HepG2 (cell line): Measurements from ENCODE around the gene CTDSP1. TPM values are rescaled to one million over a fixed set of nuclear protein-coding genes. Genes with fewer than 3 reads are reported as not detected.

Experiments
- BCL3 ChIP-seq: sonication (generic); formaldehyde crosslinking; IDR thresholded peaks from 2 replicates; pipeline ENCODE4 v1.5.1; 2020; ENCODE audit warnings: mild to moderate bottlenecking, missing genetic modification reagents, moderate library complexity
- BHLHE40 ChIP-seq: IDR thresholded peaks from 2 replicates; pipeline ENCODE4 v1.6.1; 2011; ENCODE audit warnings: low read length, improper control_type of control experiment
- CCAR2 ChIP-seq: fragments of 200-400 bp; formaldehyde crosslinking; optimal IDR thresholded peaks from 2 replicates; pipeline ENCODE3; 2018; ENCODE audit warnings: low read depth, mild to moderate bottlenecking, low read length, moderate library complexity
- CEBPZ ChIP-seq: IDR thresholded peaks from 2 replicates; pipeline ENCODE4 v1.6.1; 2012; ENCODE audit warnings: low read length, improper control_type of control experiment
- MBD4 ChIP-seq: IDR thresholded peaks from 2 replicates; pipeline ENCODE4 v1.6.1; 2012; ENCODE audit warnings: low read length, inconsistent platforms, borderline replicate concordance
- MTERF4 ChIP-seq: sonication (generic); formaldehyde crosslinking; IDR thresholded peaks from 2 replicates; pipeline ENCODE4 v1.8.0; 2023; ENCODE audit warnings: mild to moderate bottlenecking, missing genetic modification reagents
- NKX3-1 ChIP-seq: sonication (generic); formaldehyde crosslinking; IDR thresholded peaks from 2 replicates; pipeline ENCODE4 v1.5.0; 2020; ENCODE audit warnings: missing genetic modification reagents
- NR1H2 ChIP-seq: sonication (generic); formaldehyde crosslinking; IDR thresholded peaks from 2 replicates; pipeline ENCODE4 v1.8.1; 2022; ENCODE audit warnings: low read depth, missing genetic modification reagents, borderline replicate concordance
- PRMT3 ChIP-seq: sonication (generic); formaldehyde crosslinking; IDR thresholded peaks from 2 replicates; pipeline ENCODE4 v1.8.1; 2022; ENCODE audit warnings: low read depth, mild to moderate bottlenecking, moderate library complexity, missing genetic modification reagents, borderline replicate concordance
- RBM39 ChIP-seq: fragments of 200-400 bp; formaldehyde crosslinking; IDR thresholded peaks from one replicate; pipeline ENCODE4 v1.6.1; 2018; ENCODE audit warnings: antibody characterized with exemption, mild to moderate bottlenecking, low read depth, low read length; ENCODE audit not compliant: poor library complexity, severe bottlenecking
- STAT6 ChIP-seq: sonication (generic); formaldehyde crosslinking; IDR thresholded peaks from 2 replicates; pipeline ENCODE4 v1.4.0; 2020; ENCODE audit warnings: missing genetic modification reagents, mild to moderate bottlenecking, borderline replicate concordance
- TOE1 ChIP-seq: sonication (generic); formaldehyde crosslinking; IDR thresholded peaks from 2 replicates; pipeline ENCODE4 v1.4.0; 2020; ENCODE audit warnings: mild to moderate bottlenecking, missing genetic modification reagents
- ZBTB43 ChIP-seq: sonication (generic); formaldehyde crosslinking; conservative IDR thresholded peaks from 2 replicates; pipeline ENCODE4 v1.4.0; 2020; ENCODE audit warnings: missing genetic modification reagents
- ZNF772 ChIP-seq: sonication (generic); formaldehyde crosslinking; IDR thresholded peaks from 2 replicates; pipeline ENCODE4 v1.5.0; 2020; ENCODE audit warnings: mild to moderate bottlenecking, missing genetic modification reagents
- ZNF790 ChIP-seq: sonication (generic); formaldehyde crosslinking; IDR thresholded peaks from 2 replicates; pipeline ENCODE4 v1.8.0; 2022; ENCODE audit warnings: missing genetic modification reagents, mild to moderate bottlenecking, borderline replicate concordance
- ZNF883 ChIP-seq: sonication (generic); formaldehyde crosslinking; IDR thresholded peaks from 2 replicates; pipeline ENCODE4 v1.5.1; 2020; ENCODE audit warnings: mild to moderate bottlenecking, missing genetic modification reagents; ENCODE audit errors: not compliant biosample characterization
- polyA plus RNA-seq, 8 experiments: library from polyadenylated mRNA; depleted of rRNA in 3 of 8; stranded (reverse) in 7 of 8; unstranded in 1 of 8; fragments of >200 nt; fragmentation: Illumina TruSeq in 4 of 8; extraction: Trizol in 4 of 8; gene quantifications; 2 replicates each; pipeline versions ENCODE4 v1.2.1 to v1.2.3, GENCODE V29; 2011 to 2016; ENCODE audit warnings: low read depth in 4 of 8, missing spikeins in 1 of 8, mixed read lengths in 1 of 8; ENCODE audit not compliant: insufficient read depth in 1 of 8
- total RNA-seq, 5 experiments: library from RNA; depleted of rRNA; stranded (reverse); fragments of >200 nt; fragmentation: Illumina TruSeq; extraction: Trizol; gene quantifications; 2 replicates each; pipeline ENCODE4 v1.2.3, GENCODE V29; 2016; ENCODE audit warnings: low read depth in 1 of 5

Gene CTDSP1
- total and polyA plus RNA-seq, 2 of the 13 experiments (the other 11 are each of a cell fraction or from before 2014, with no cell fraction given) = 91.0 to 268 TPM

GRCh38 chr2:218448934-218449333 is 49.3 kb downstream of the CTDSP1 start (continued):
- TF ChIP-seq BCL3 (CRISPR knock-in tag) = no peak
- TF ChIP-seq MTERF4 (CRISPR knock-in tag) = no peak
- no peak for TF ChIP-seq PRMT3 (CRISPR knock-in tag)
- no peak for TF ChIP-seq NR1H2 (CRISPR knock-in tag)
- no peak for TF ChIP-seq ZNF883 (CRISPR knock-in tag)
- TF ChIP-seq TOE1 (CRISPR knock-in tag) = no peak
- TF ChIP-seq RBM39 = no peak
- TF ChIP-seq CCAR2 = no peak
- TF ChIP-seq ZNF790 (CRISPR knock-in tag) = no peak
- TF ChIP-seq STAT6 (CRISPR knock-in tag) = no peak
- TF ChIP-seq ZNF772 = 0 out of 2 replicates have a peak, but pooled peaks have one; percentile 37
- no peak for TF ChIP-seq NKX3-1 (CRISPR knock-in tag)
- TF ChIP-seq BHLHE40 = no peak
- no peak; the same call in 1 of the 2 replicates for TF ChIP-seq MBD4
- TF ChIP-seq ZBTB43 = no peak
- no peak for TF ChIP-seq CEBPZ
